ENCODE measurements around the gene AGAP1. TPM values are rescaled to one million over a fixed set of nuclear protein-coding genes. Genes with fewer than 3 reads are reported as not detected.

AGAP1 gene
- polyA plus RNA-seq, 4 donors, result 20.2 to 21.2 (median 20.3) TPM

- no peak for DNase-seq (ENCODE audit: low read depth in 4 of 4, low spot score in 3 of 4)
These were observed 355.6 kb downstream of the AGAP1 start for GRCh38 chr2:235849489-235849888.

GRCh38 chr2:235850289-235850688, 356.4 kb downstream of the AGAP1 start:
- no peak for DNase-seq (ENCODE audit: low read depth in 4 of 4, low spot score in 3 of 4)

- DNase-seq (ENCODE audit: low read depth in 4 of 4, low spot score in 3 of 4), result no peak
These were observed 357.1 kb downstream of the AGAP1 start for GRCh38 chr2:235850771-235851551.

DNA sequence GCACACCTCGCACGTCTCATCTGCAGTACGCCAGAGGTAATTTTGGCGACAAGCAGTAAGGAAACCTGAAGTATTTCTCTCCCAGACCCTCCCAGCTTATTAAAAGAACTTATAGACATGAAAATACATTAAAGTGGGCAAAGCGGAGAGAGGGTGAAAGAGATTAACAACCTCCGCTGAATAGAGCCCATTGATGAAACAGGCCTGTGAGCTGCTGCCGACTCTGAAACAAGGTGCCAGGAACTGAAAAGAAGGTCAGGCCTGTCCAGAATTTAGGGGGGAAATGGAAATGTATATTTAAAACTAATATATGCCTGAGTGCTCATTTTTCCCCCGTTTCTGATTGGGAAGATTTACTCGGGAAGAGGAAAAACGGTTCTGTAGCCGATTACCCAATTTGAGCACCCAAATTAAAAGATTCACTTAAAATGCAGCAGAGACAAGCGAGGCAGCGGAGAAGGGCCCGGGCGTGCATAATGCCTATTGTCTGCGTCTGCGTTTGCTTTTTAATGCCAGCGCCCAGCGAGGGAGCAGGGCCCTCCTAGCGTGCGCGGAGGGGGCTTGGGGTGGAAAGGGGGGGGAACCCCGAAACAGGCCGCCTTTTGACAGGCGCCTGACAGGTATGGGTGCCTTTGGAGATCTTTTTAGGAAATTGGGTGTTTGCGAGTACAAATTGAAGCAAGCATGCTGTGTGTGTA, 358.1 kb downstream of the AGAP1 start:
- DNase-seq (ENCODE audit: low read depth in 4 of 4, low spot score in 3 of 4), result no peak

GRCh38 chr2:235852526-235852920, 358.7 kb downstream of the AGAP1 start:
- DNase-seq (ENCODE audit: low read depth in 4 of 4, low spot score in 3 of 4), result no peak

DNA sequence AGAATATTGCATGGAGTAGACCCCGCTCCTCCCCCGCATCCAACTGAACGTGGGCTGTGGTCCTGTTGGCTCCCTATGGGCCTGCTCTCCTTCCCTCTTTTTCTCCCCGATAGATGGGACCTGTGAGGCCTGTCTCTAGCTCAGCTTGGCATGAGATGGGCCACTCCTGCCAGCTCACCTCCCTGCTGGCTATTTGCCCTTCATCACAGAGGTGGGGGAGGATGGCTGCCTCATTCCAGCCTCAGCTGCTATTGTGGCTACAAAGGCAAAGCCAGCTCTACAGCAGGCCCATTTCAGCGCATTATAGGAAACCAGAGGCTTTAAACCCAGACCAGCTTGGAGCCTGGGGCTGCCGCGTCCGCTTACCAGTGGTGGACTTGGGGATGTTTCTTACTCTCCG, 360.4 kb downstream of the AGAP1 start:
- DNase-seq (ENCODE audit: low read depth in 4 of 4, low spot score in 3 of 4), result no peak

- DNase-seq (ENCODE audit: low read depth in 4 of 4, low spot score in 3 of 4), result no peak
These were observed 361.2 kb downstream of the AGAP1 start for GRCh38 chr2:235855011-235855410.

- DNase-seq (ENCODE audit: low read depth in 4 of 4, low spot score in 3 of 4), result no peak
These were observed 362.5 kb downstream of the AGAP1 start for GRCh38 chr2:235856151-235856854.

- no peak for DNase-seq (ENCODE audit: low read depth in 4 of 4, low spot score in 3 of 4)
These were observed 363.8 kb downstream of the AGAP1 start for GRCh38 chr2:235857598-235857997.

- DNase-seq (ENCODE audit: low read depth in 4 of 4, low spot score in 3 of 4), result no peak
These were observed 365.0 kb downstream of the AGAP1 start for GRCh38 chr2:235858881-235859280.

- no peak for DNase-seq (ENCODE audit: low read depth in 4 of 4, low spot score in 3 of 4)
These were observed 365.8 kb downstream of the AGAP1 start for GRCh38 chr2:235859651-235860050.

- no peak for DNase-seq (ENCODE audit: low read depth in 4 of 4, low spot score in 3 of 4)
These were observed 366.3 kb downstream of the AGAP1 start for GRCh38 chr2:235860111-235860510.

GRCh38 chr2:235860871-235861270, 367.0 kb downstream of the AGAP1 start:
- DNase-seq (ENCODE audit: low read depth in 4 of 4, low spot score in 3 of 4), result no peak

DNA sequence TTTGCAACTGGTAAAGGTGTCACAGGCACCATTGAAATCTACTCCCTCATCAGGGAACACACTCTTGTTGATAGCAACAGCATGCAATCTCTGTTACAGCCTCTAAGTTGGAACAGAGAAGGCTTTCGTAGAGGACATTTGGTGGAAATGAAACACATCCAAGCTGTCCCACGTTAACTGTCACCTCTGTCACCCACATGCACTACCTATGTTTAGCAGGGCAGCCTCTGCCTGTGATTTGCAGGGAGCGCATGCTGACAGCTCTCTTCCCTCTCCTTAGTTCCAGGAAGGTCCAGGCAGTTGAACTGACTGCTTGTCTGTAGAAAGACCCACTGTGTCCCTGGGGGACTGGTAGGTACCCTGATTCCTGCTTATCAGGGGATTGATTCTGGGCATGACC, 367.5 kb downstream of the AGAP1 start:
- no peak for DNase-seq (ENCODE audit: low read depth in 4 of 4, low spot score in 3 of 4)

DNA sequence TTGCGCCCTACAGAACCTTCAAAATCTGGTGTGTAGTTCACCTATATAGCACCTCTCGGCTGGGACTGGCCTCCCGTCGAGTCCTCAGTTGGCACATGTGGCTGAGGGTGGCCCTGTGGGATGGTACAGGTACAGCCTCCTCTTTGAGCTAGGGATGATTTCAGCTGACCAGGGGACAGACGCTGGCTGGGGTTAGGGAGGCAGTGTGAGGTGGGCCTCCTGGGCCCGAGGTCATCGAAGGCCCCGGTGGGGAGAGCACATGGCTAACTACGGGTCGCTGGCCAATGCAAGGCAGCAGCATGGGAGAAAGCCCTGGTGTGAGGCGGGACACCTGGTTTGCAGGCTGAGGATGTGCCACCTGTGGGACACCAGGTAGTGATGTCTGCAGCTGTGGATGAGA, 369.6 kb downstream of the AGAP1 start:
- DNase-seq (ENCODE audit: low read depth in 4 of 4, low spot score in 3 of 4), result no peak

DNA sequence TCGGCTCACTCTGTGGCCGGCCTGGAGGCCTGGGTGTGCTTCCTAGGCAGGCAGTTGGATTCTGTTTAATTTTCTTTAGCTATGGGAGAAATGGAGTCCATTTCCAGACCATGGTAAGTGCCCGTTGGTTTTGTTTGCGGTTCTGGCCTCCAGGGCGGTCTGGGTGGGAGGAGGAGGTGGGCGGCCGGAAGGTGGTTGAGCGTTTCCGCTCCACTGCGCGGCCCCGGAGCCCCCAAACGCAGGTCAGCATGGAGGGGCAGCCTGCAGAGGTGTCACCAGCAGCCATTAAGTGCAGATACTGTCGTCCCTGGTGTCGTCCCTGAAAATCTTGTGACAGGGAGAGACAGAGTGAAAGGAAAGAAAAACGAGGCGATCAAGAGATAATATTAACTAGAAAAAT, 370.5 kb downstream of the AGAP1 start:
- no peak for DNase-seq (ENCODE audit: low read depth in 4 of 4, low spot score in 3 of 4)

DNA sequence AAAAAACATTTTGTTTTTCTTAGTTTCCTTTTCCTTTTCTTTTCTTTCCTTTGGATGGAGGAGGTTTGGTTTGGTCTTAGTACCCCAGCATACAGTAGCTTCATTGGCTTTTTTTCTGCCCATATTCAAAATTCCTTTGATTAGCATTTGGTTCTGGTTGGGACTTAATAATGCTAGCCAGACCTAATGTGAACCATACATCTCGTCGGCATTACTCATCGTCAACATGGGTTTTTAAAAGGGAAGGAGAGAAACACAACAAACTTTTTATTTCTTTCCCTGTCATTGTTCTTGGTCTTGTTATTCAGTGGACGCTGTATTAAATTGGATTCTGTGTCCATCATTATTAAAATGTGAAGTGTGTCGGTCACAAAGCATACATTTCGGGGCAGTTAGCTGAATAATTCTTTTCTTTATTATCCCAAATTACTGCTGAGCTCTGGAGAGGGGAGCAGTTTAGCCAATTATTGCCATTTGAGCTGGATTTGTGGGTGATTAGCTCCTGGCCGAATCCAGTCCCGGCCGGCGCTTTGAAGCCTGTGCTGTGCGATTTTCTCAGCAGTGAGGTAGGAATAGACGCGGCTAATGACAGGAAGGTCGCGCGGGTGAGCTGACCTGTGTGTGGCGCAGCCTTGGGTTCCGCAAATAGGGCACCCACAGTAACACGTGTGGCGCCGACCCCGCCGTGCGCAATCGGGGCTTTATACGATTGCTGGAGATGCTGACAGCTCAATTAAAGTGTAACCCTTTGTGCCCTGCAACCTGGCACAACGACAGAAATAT, 371.1 kb downstream of the AGAP1 start:
- DNase-seq (ENCODE audit: low read depth in 4 of 4, low spot score in 3 of 4), result no peak

- DNase-seq (ENCODE audit: low read depth in 4 of 4, low spot score in 3 of 4), result no peak
These were observed 372.5 kb downstream of the AGAP1 start for GRCh38 chr2:235866373-235866772.

GRCh38 chr2:235868224-235868623, 374.4 kb downstream of the AGAP1 start:
- DNase-seq (ENCODE audit: low read depth in 4 of 4, low spot score in 3 of 4), result no peak

GRCh38 chr2:235868645-235869044, 374.8 kb downstream of the AGAP1 start:
- no peak for DNase-seq (ENCODE audit: low read depth in 4 of 4, low spot score in 3 of 4)

DNA sequence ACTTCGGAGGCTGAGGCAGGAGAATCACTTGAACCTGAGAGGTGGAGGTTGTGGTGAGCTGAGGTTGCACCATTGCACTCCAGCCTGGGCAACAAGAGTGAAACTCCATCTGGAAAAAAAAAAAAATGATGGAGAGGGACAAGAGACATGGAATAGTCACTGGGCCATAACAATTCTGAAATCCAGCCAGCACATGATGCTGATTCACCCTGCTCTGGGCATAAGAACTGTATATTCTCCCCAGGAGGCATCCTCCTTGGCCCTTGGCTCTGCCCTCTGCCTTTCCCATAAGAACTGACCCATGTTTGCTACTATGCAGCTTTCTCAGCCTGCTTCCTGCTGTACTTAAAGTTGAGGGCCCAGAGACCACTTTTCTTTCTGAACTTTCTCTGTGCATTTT, 376.7 kb downstream of the AGAP1 start:
- no peak for DNase-seq (ENCODE audit: low read depth in 4 of 4, low spot score in 3 of 4)
